Measurements from ENCODE around the gene HERPUD1. TPM values are rescaled to one million over a fixed set of nuclear protein-coding genes. Genes with fewer than 3 reads are reported as not detected.
"Not testable (repeated sequence)": the region's sequence is repeated elsewhere in the genome, so short reads cannot be mapped to it uniquely, and the experiment has no call there.

HERPUD1 gene
- total and polyA plus RNA-seq, 5 donors from 2014 or later: 133 to 454 (median 146) TPM

DNA sequence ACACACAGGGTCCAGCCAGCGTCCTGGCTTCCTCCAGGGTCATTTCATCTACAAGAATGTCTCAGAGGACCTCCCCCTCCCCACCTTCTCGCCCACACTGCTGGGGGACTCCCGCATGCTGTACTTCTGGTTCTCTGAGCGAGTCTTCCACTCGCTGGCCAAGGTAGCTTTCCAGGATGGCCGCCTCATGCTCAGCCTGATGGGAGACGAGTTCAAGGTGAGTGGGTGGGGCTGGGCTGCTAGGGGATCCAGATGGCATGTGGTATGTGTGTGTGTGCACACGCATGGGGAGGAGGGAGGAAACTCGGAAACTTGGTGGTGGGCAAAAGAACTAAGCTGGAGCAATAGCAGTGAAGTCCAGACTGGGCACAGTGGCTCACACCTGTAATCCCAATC, 41.4 kb downstream of the HERPUD1 start:
- ATAC-seq (ENCODE audit: low read depth in 2 of 2) (no peak), DNase-seq (no peak)
- Histone ChIP-seq H3K27me3 (ENCODE audit: control insufficient read depth, insufficient read depth, low read length) (no peaks in the 10 kb centered on the region), H3K36me3 (ENCODE audit: control insufficient read depth, insufficient read depth, low read length) (no peaks in the 10 kb centered on the region), H3K4me3 (ENCODE audit: low read depth, low read length) (no peak overlapping the region), H3K27ac (ENCODE audit: insufficient read depth, low read length, poor library complexity, severe bottlenecking) (no peak overlapping the region), H3K4me1 (ENCODE audit: control insufficient read depth, insufficient read depth, low read length, poor library complexity, severe bottlenecking) (peaks cover 22% of the 10 kb centered on the region), H3K9me3 (ENCODE audit: control insufficient read depth in 2 of 2, low read length in 2 of 2) (no peaks in the 10 kb centered on the region)
- Mint-ChIP-seq H3K36me3 (no peaks in the 10 kb centered on the region), H3K4me1 (peaks cover 8 to 52% (median 35%) of the 10 kb centered on the region in 4 donors), H3K27me3 (no peaks in the 10 kb centered on the region), H3K9me3 (no peaks in the 10 kb centered on the region), H3K4me3 (peak overlapping the region in 1 of 4 donors; percentile 16), H3K27ac (peak overlapping the region in 1 of 3 donors; percentile 63)

DNA sequence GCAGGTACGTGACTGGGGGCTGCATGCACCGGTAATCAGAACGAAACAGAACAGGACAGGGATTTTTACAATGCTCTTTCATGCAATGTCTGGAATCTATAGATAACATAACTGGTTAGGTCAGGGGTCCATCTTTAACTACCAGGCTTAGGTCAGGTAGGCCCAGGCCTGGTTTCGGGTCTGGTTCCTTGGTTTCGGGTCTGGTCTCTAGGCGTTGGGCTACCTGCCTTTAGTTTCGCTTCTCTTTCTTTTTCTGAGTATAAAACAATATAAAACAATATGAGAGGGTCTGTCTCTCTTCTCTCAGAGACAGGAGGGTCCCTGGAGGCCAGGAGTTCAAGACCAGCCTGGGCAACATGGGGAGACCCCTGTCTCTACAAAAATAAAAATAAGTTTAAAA, 42.0 kb downstream of the HERPUD1 start:
- H3K27ac Mint-ChIP-seq: peak overlapping the region; percentile 27 to 70 (median 63)
- not testable (repeated sequence) for DNase-seq; H3K27me3 ChIP-seq (ENCODE audit: control insufficient read depth, insufficient read depth, low read length); H3K27me3 Mint-ChIP-seq; H3K4me3 Mint-ChIP-seq; ATAC-seq (ENCODE audit: low read depth in 2 of 2); H3K9me3 Mint-ChIP-seq; H3K4me3 ChIP-seq (ENCODE audit: low read depth, low read length); H3K36me3 Mint-ChIP-seq; H3K27ac ChIP-seq (ENCODE audit: insufficient read depth, low read length, poor library complexity, severe bottlenecking); H3K36me3 ChIP-seq (ENCODE audit: control insufficient read depth, insufficient read depth, low read length); H3K9me3 ChIP-seq (ENCODE audit: control insufficient read depth in 2 of 2, low read length in 2 of 2)
- peaks cover 22% of the 10 kb centered on the region for H3K4me1 ChIP-seq (ENCODE audit: control insufficient read depth, insufficient read depth, low read length, poor library complexity, severe bottlenecking)
- peaks cover 9 to 53% (median 33%) of the 10 kb centered on the region in 4 donors for H3K4me1 Mint-ChIP-seq

DNA sequence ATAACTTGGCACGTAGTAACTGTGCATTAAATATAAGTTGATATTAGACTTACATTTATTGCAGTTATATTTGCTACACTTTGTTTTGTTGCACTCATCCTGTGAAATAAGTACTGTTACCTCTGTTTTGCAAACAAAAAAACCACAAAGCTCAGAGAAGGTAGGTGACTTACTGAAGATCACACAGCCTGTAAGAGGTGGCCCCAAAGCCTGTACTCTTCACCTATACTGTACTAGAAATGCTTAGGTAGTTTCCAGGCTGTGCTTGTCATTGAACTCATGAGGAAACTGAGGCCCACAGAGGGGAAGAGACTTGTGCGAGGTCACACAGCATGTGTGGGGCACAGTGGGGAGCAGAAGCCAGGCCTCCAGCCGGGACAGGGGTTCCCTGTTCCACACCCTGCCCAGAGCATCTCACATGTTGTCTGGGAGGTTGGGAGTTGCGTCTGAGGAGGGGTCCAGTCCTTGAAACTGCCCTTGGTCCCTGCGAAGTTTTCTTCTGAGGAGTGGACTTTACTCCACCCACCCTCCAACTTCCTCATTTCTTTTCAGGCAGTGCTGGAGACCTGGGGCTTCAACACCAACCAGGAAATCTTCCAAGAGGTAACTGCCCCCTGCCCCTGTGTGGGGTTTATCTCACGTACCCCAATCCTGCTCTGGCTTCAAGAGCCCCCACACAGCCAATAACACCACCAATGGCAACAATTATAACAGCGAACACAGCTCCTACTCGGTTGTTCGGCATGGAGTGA, 42.8 kb downstream of the HERPUD1 start:
- H3K36me3 ChIP-seq (ENCODE audit: control insufficient read depth, insufficient read depth, low read length): no peaks in the 10 kb centered on the region
- H3K27me3 ChIP-seq (ENCODE audit: control insufficient read depth, insufficient read depth, low read length): no peaks in the 10 kb centered on the region
- no peaks in the 10 kb centered on the region for H3K27me3 Mint-ChIP-seq
- peaks cover 22% of the 10 kb centered on the region for H3K4me1 ChIP-seq (ENCODE audit: control insufficient read depth, insufficient read depth, low read length, poor library complexity, severe bottlenecking)
- DNase-seq (no peak), ATAC-seq (ENCODE audit: low read depth in 2 of 2) (peak in 1 of 2 donors; percentile 52)
- H3K27ac ChIP-seq (ENCODE audit: insufficient read depth, low read length, poor library complexity, severe bottlenecking): no peak overlapping the region
- no peaks in the 10 kb centered on the region for H3K9me3 Mint-ChIP-seq
- no peak overlapping the region for H3K4me3 ChIP-seq (ENCODE audit: low read depth, low read length)
- peak overlapping the region; percentile 27 to 63 (median 57) for H3K27ac Mint-ChIP-seq
- H3K4me3 Mint-ChIP-seq: peak overlapping the region in 3 of 4 donors; percentile 32 to 63 (median 42)
- peaks cover 12 to 56% (median 33%) of the 10 kb centered on the region in 4 donors for H3K4me1 Mint-ChIP-seq
- H3K9me3 ChIP-seq (ENCODE audit: control insufficient read depth in 2 of 2, low read length in 2 of 2): no peaks in the 10 kb centered on the region
- no peaks in the 10 kb centered on the region for H3K36me3 Mint-ChIP-seq

DNA sequence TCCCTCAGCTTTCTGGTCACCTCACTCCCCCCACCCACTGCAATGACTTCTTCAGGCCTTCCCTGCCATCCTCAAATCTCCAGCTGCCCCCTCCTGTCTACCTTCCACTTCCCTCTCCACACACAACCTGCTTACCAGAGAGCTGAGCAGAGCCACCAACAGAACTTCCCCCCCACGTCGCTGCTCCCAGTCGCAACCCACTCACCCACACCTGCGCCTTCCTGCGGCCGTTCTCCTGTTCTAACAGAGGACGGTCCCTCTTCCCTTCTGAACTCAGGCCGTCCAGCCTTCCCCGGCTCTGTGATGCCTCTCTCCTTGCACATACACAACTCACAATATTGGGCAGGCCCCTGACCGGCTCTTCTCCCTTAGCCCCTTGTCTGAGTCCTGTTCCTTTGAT, 43.8 kb downstream of the HERPUD1 start:
- Mint-ChIP-seq H3K4me3 (peak overlapping the region in 2 of 4 donors; percentile 5 to 44), H3K9me3 (no peaks in the 10 kb centered on the region), H3K36me3 (no peaks in the 10 kb centered on the region), H3K27ac (peak overlapping the region in 2 of 3 donors; percentile 27 to 40), H3K27me3 (no peaks in the 10 kb centered on the region), H3K4me1 (peaks cover 12 to 61% (median 34%) of the 10 kb centered on the region in 4 donors)
- Histone ChIP-seq H3K9me3 (ENCODE audit: control insufficient read depth in 2 of 2, low read length in 2 of 2) (no peaks in the 10 kb centered on the region), H3K27ac (ENCODE audit: insufficient read depth, low read length, poor library complexity, severe bottlenecking) (no peak overlapping the region), H3K4me1 (ENCODE audit: control insufficient read depth, insufficient read depth, low read length, poor library complexity, severe bottlenecking) (peaks cover 22% of the 10 kb centered on the region), H3K27me3 (ENCODE audit: control insufficient read depth, insufficient read depth, low read length) (no peaks in the 10 kb centered on the region), H3K36me3 (ENCODE audit: control insufficient read depth, insufficient read depth, low read length) (no peaks in the 10 kb centered on the region), H3K4me3 (ENCODE audit: low read depth, low read length) (no peak overlapping the region)
- no peak for ATAC-seq (ENCODE audit: low read depth in 2 of 2)
- no peak for DNase-seq

DNA sequence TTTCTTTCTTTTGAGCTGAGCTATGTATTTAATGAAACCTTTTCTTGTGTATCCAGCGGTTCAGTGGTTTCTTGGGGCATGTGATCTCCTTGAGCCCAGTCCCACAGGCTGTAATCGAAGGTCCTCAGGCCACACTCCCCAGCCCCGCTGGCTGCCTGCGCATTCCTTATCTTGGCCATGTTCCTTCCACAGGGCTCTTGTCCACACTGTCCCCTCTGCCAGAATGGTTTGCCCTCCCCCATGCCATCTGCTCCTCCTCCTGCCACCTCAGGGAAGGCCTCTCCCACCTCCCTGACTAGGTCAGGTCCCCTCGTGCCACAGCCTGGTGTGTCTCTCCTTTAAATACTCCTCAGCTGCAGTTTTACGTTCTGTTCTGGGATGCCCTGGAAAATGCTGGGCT, 45.3 kb downstream of the HERPUD1 start:
- Mint-ChIP-seq H3K27me3 (no peaks in the 10 kb centered on the region), H3K36me3 (peaks cover 11% of the 10 kb centered on the region), H3K27ac (no peak overlapping the region), H3K4me1 (peaks cover 12 to 65% (median 34%) of the 10 kb centered on the region in 4 donors), H3K9me3 (no peaks in the 10 kb centered on the region), H3K4me3 (peak overlapping the region in 1 of 4 donors; percentile 54)
- peaks cover 17% of the 10 kb centered on the region for H3K4me1 ChIP-seq (ENCODE audit: control insufficient read depth, insufficient read depth, low read length, poor library complexity, severe bottlenecking)
- H3K27me3 ChIP-seq (ENCODE audit: control insufficient read depth, insufficient read depth, low read length): no peaks in the 10 kb centered on the region
- ATAC-seq (ENCODE audit: low read depth in 2 of 2): no peak
- H3K27ac ChIP-seq (ENCODE audit: insufficient read depth, low read length, poor library complexity, severe bottlenecking): no peak overlapping the region
- no peak for DNase-seq
- no peaks in the 10 kb centered on the region for H3K9me3 ChIP-seq (ENCODE audit: control insufficient read depth in 2 of 2, low read length in 2 of 2)
- H3K4me3 ChIP-seq (ENCODE audit: low read depth, low read length): no peak overlapping the region
- H3K36me3 ChIP-seq (ENCODE audit: control insufficient read depth, insufficient read depth, low read length): no peaks in the 10 kb centered on the region

DNA sequence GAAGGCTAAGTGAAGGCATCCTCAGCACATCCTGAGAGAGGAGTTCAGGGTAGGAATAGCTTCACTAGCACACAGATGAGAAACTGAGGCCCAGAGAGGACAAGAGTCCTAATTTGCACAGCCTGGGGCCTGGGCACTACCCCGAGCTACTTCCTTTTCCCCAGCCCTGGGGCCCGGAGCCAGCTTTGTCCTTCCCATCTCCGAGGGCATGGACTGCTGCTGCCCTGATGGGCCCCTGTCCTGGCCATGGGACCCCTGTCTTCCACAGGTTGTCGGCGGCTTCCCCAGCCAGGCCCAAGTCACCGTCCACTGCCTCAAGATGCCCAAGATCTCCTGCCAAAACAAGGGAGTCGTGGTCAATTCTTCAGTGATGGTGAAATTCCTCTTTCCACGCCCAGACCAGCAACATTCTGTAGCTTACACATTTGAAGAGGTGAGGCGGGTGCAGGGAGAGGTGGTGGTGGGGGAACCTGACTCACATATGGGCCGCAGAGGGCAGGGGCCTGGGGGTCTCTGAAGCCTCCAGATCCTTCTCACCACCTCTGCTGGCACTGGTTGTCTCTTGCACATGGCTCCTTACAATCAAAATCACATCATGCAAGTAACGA, 46.0 kb downstream of the HERPUD1 start:
- Mint-ChIP-seq H3K4me1 (peaks cover 12 to 65% (median 38%) of the 10 kb centered on the region in 4 donors), H3K9me3 (no peaks in the 10 kb centered on the region), H3K27me3 (no peaks in the 10 kb centered on the region), H3K27ac (peak overlapping the region in 2 of 3 donors; percentile 33 to 35), H3K4me3 (no peak overlapping the region), H3K36me3 (peaks cover 18% of the 10 kb centered on the region)
- H3K4me3 ChIP-seq (ENCODE audit: low read depth, low read length): no peak overlapping the region
- H3K27ac ChIP-seq (ENCODE audit: insufficient read depth, low read length, poor library complexity, severe bottlenecking): no peak overlapping the region
- H3K36me3 ChIP-seq (ENCODE audit: control insufficient read depth, insufficient read depth, low read length): peaks cover 3% of the 10 kb centered on the region
- ATAC-seq (ENCODE audit: low read depth in 2 of 2): no peak
- H3K9me3 ChIP-seq (ENCODE audit: control insufficient read depth in 2 of 2, low read length in 2 of 2): no peaks in the 10 kb centered on the region
- peaks cover 17% of the 10 kb centered on the region for H3K4me1 ChIP-seq (ENCODE audit: control insufficient read depth, insufficient read depth, low read length, poor library complexity, severe bottlenecking)
- no peak for DNase-seq
- H3K27me3 ChIP-seq (ENCODE audit: control insufficient read depth, insufficient read depth, low read length): no peaks in the 10 kb centered on the region

DNA sequence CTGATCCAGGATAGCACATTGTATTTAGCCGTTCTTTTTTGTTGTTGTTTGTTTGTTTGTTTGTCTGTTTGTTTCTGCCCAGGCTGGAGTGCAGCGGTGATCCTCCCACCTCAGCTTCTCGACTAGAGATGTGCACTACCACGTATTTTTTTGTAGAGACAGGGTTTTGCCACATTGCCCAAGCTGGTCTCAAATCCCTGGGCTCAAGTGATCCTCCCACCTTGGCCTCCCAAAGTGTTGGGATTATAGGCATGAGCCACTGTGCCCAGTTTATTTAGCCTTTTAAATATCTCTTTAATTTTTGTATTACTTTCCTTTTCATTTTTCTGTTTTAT, 48.2 kb downstream of the HERPUD1 start:
- Mint-ChIP-seq H3K27me3 (no peaks in the 10 kb centered on the region), H3K4me1 (peaks cover 8 to 64% (median 31%) of the 10 kb centered on the region in 4 donors), H3K4me3 (no peak overlapping the region), H3K27ac (peak overlapping the region in 2 of 3 donors; percentile 50 to 79), H3K9me3 (no peaks in the 10 kb centered on the region), H3K36me3 (peaks cover 26% of the 10 kb centered on the region)
- H3K9me3 ChIP-seq (ENCODE audit: control insufficient read depth in 2 of 2, low read length in 2 of 2): no peaks in the 10 kb centered on the region
- H3K36me3 ChIP-seq (ENCODE audit: control insufficient read depth, insufficient read depth, low read length): peaks cover 10% of the 10 kb centered on the region
- H3K27ac ChIP-seq (ENCODE audit: insufficient read depth, low read length, poor library complexity, severe bottlenecking): no peak overlapping the region
- no peak for DNase-seq
- H3K27me3 ChIP-seq (ENCODE audit: control insufficient read depth, insufficient read depth, low read length): no peaks in the 10 kb centered on the region
- no peak overlapping the region for H3K4me3 ChIP-seq (ENCODE audit: low read depth, low read length)
- peaks cover 14% of the 10 kb centered on the region for H3K4me1 ChIP-seq (ENCODE audit: control insufficient read depth, insufficient read depth, low read length, poor library complexity, severe bottlenecking)
- ATAC-seq (ENCODE audit: low read depth in 2 of 2): no peak
